Fibroblast of mammary gland (primary cell): ENCODE results near the gene OR9A4.
"Not testable (repeated sequence)": the region's sequence is repeated elsewhere in the genome, so short reads cannot be mapped to it uniquely, and the experiment has no call there.

Source experiments
- DNase-seq: peaks from one replicate; pipeline ENCODE4 v3.0.0-alpha.2; 2010; ENCODE audit warnings: low read depth
- H3K4me3 ChIP-seq: 2 replicates; pipeline ENCODE4 v1.5.1; 2011; ENCODE audit warnings: low read depth, mild to moderate bottlenecking, low read length, moderate library complexity; ENCODE audit not compliant: control insufficient read depth
- TF ChIP-seq, protein P1 (sequence below): conservative IDR thresholded peaks from 2 replicates; pipeline ENCODE4 v1.5.1; 2011; ENCODE audit warnings: low read depth, low read length, inconsistent platforms; ENCODE audit not compliant: control insufficient read depth, insufficient read depth

The OR9A4 gene

DNA sequence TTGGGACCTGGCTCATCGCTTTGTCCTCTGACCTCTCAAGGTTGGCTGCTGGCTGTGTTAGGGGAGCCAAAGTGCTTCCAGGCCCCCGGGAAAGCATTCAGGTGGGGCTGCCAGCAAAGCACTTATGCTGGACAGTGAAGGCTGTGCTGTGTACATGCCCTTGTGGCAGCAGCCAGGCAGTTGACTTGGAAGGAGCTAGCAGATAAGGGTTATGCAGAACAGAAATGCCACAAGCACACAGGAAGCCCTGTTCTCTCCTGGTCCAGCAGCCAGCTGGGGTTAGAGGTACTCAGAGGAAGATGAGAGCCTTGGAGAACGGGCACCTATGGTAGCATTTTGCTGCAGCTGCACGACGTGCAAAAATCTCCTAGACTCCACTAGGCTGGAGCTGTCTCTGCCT lies 35.2 kb upstream of the OR9A4 start:
- no peak for DNase-seq
- H3K4me3 ChIP-seq: no peak overlapping the region
- TF ChIP-seq, protein P1, sequence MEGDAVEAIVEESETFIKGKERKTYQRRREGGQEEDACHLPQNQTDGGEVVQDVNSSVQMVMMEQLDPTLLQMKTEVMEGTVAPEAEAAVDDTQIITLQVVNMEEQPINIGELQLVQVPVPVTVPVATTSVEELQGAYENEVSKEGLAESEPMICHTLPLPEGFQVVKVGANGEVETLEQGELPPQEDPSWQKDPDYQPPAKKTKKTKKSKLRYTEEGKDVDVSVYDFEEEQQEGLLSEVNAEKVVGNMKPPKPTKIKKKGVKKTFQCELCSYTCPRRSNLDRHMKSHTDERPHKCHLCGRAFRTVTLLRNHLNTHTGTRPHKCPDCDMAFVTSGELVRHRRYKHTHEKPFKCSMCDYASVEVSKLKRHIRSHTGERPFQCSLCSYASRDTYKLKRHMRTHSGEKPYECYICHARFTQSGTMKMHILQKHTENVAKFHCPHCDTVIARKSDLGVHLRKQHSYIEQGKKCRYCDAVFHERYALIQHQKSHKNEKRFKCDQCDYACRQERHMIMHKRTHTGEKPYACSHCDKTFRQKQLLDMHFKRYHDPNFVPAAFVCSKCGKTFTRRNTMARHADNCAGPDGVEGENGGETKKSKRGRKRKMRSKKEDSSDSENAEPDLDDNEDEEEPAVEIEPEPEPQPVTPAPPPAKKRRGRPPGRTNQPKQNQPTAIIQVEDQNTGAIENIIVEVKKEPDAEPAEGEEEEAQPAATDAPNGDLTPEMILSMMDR: no peak

DNA sequence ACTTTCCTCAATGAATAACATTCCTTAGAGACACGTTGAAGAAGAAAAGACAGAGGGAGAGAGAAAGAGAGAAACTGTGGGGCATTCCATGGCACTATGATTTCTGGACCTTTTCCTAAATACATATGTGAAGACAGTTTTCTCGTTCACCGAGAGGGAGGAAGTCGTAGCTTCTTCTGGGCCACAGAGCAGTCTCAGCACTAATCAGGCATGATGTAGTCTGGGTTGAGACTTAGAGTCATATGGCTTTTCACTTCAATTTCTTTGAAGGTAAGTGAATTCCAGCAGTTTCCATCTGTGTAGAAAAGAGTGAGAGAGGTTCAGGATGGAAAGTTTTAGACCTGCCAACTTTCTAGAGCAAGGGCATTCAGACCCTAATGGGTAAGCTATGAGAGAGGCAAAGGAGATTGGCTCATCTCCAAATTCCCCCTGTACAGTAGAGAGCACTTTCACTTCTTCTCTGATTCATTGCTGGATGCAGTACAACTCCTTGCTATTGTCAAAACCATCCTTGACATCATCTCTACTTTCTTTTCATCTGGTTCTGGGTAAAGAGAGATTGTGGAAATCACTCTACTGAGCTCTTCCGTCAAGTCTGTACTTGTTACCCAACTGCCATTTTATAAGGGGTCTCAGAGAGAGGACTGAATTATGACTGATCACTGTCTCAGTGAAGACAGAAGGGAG lies 31.5 kb upstream of the OR9A4 start:
- no peak for DNase-seq
- no peak overlapping the region for H3K4me3 ChIP-seq
- TF ChIP-seq, protein P1: no peak

DNA sequence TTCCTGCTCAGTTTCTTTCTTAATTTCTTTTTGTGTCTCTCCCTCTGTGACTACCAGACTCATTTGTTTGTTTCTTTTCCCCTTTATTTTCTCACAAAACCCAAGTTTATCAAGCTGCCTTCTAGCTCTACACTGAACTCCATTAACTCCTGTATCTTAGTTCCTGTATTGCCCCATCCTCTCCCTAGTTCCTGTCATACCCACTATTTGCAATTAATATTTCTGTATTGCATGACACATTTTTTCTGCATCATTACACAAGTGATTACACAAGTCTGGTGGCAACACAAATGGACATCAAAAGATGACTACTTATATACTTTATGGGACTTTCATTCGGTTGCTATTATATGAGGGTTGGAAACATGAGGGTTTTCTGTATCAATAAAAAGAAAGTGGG lies 26.9 kb upstream of the OR9A4 start:
- no peak overlapping the region for H3K4me3 ChIP-seq
- TF ChIP-seq, protein P1: no peak
- DNase-seq: no peak

DNA sequence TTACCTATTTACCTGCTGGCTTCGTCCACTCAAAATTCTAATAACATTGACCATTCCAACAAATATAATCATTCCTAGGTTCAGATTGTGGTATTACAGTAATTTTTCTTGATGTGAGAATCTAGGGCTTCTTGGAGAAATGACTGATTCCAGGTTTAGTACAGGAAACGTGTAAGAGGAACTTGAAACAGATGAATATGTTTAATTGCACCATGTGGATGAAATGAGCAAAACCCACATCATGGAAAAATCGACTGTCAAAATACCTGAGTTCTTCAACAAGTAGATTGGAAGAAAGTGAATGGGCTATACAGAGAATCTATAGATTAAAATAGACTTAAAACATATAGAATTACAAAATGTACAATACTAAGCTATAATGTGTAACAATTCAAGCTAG lies 24.9 kb upstream of the OR9A4 start:
- no peak overlapping the region for H3K4me3 ChIP-seq
- no peak for DNase-seq
- TF ChIP-seq, protein P1: no peak

DNA sequence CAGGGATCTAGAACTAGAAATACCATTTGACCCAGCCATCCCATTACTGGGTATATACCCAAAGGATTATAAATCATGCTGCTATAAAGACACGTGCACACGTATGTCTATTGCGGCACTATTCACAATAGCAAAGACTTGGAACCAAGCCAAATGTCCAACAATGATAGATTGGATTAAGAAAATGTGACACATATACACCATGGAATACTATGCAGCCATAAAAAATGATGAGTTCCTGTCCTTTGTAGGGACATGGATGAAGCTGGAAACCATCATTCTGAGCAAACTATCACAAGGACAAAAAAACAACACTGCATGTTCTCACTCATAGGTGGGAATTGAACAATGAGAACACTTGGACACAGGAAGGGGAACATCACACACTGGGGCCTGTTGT lies 16.8 kb upstream of the OR9A4 start:
- H3K4me3 ChIP-seq, DNase-seq: not testable (repeated sequence)

DNA sequence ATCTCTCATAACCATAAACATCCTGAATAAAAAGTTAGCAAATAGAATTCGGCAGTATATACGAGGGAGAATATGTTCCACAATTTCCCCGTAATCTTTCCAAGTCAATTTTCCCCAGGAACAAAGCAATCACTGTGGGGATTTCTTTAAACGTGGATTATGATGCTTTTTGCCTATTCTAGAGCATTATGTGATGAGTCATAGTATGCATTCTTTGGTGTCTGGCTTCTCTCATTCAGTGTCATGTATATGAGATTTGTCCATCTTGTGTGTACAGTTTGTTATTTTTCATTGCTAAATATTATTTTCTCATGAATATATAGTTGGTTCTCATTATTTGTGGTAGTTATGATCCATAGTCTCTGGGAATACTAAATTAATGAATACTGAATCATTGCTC lies 9.9 kb upstream of the OR9A4 start:
- TF ChIP-seq, protein P1: no peak
- DNase-seq: no peak
- H3K4me3 ChIP-seq: no peak overlapping the region

DNA sequence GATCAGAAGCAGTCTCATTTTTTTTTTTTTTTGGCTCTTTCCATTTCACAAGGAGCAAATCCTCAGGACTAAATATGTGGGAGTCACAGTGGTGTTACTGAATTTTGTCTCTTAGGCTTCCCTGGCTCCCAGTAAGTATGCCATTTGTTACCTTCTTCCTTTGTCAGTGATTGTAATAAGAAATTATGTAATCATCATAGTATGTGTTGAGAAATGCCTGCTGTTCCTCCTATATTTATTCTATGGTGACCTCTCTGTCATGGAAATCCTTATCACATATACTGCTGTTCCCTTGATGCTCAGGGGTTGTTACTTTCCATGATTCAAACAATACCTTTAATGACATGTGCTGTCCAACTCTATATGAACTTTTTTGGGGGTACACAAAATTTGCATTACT lies 4.8 kb upstream of the OR9A4 start:
- no peak for DNase-seq
- H3K4me3 ChIP-seq: no peak overlapping the region
- TF ChIP-seq, protein P1: no peak
